GM18508 (cell line): Measurements from ENCODE around the gene LINC00305.

Source experiments
- ATAC-seq: cut with Tn5 transposase; IDR thresholded peaks from one replicate; pipeline ENCODE4 v1.9.1; 2021; ENCODE audit warnings: moderate number of reproducible peaks; ENCODE audit not compliant: insufficient read depth, unreplicated experiment

Gene LINC00305

GRCh38 chr18:64148988-64149387 is at the start of gene LINC00305:
LINC00305 (minus strand) TSS chr18:64149088.
- no peak for ATAC-seq

DNA sequence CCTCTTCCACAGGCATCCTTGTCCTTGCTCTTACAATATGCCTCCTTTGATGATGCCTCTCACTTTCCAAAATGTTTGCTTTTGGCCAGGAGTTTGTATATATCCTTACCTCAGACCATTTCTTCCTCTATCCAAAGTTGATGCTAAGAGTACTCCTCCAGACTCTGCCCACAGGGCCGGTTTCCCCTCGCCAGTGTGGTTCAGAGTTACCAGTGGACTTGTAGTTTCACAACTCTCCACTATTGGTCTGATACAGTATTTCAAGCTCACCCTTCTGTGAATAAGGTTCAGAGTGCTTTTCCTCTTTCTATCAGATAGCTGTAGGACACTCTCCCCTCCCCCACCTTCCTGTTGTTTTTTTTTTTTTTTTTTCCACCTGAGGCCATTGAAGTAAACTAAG is 42.2 kb upstream of the LINC00305 start:
- no peak for ATAC-seq

DNA sequence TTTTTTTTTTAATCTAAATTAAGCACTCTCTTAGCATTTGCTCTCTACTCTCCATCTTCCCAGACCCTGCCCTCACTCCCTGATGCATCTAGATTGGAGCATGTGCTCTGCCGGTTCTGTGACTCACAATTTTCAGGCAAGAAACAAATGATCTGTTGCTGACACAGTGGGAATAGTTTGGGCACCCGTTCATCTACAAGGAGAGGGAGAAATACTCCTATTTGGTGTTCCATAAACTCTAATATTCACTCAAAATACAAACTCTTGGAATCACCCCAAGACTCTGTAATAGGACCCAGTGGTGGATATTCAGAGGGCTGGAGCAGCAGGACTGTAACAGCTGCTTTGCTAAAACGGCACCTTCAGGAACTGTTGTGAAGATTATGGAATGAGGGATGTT is 37.1 kb upstream of the LINC00305 start:
- no peak for ATAC-seq

GRCh38 chr18:64183665-64184064 is 34.8 kb upstream of the LINC00305 start:
- ATAC-seq, result no peak

- ATAC-seq, result no peak
Measured at GRCh38 chr18:64180617-64181016, 31.7 kb upstream of the LINC00305 start.

GRCh38 chr18:64180171-64180570 is 31.3 kb upstream of the LINC00305 start:
- no peak for ATAC-seq

DNA sequence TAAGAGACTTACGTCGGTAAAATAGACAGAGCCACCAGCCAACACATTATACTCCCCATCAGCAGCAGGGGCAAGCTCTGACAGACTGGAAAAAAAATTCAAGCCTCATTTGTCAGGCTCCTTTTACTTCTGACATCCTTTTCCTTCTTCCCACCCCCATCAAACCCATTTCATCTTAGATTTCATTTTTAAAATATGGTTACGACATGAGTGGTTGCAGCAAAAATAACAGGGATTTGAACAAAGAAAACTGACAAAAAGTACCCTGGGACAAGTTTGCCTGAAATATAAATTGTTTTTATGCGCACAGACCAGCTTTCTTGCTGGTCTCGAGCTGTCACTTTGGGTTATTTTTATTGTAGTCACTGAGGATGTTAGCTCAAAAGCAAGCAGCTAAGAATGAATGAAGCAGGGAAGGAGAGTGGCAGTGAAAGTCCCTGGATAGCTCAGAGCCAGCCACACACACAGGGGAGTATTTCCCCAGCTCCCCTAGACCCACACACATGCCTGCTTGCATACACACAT is 30.7 kb upstream of the LINC00305 start:
- no peak for ATAC-seq

- no peak for ATAC-seq
Measured at GRCh38 chr18:64178860-64179259, 30.0 kb upstream of the LINC00305 start.

- no peak for ATAC-seq
Measured at GRCh38 chr18:64175432-64175831, 26.5 kb upstream of the LINC00305 start.

DNA sequence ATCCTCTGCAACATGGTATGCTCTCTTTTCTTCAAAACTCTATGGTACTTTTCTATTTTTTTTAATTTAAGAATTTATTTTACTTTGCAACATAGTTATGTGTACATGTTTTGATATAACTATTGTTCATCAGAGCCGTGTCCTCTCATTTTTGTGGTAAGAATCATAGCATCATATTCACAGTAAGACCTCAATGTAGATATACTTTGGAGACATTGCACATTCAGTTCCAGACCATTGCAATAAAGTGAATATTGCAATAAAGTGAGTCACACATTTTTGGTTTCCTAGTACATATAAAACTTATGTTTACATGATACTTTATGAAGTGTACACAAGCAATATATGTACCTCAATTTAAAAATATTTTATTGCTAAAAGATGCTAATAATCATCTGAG is 22.7 kb upstream of the LINC00305 start:
- ATAC-seq, result no peak

- ATAC-seq, result no peak
Measured at GRCh38 chr18:64167408-64167925, 18.6 kb upstream of the LINC00305 start.

GRCh38 chr18:64165906-64166305 is 17.0 kb upstream of the LINC00305 start:
- ATAC-seq, result no peak

DNA sequence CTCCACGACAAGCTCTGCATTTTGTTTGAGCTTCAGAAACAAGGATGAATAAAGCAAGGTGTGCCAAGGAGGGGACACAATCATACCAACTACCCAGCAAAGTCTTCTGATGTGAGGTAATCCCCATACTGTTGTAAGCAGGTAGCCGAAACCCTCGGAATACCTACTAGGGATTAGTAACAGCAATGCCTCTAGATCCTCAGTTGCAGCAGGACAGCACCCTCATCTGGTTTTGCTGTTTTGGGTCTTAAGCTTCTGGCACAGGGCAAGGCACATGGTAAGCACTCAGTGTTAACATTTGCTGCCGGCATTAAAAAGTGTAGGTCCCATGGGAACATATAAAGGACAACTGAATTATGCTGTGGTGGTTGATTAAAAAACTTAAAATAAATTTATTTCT is 16.0 kb upstream of the LINC00305 start:
- ATAC-seq, result no peak

DNA sequence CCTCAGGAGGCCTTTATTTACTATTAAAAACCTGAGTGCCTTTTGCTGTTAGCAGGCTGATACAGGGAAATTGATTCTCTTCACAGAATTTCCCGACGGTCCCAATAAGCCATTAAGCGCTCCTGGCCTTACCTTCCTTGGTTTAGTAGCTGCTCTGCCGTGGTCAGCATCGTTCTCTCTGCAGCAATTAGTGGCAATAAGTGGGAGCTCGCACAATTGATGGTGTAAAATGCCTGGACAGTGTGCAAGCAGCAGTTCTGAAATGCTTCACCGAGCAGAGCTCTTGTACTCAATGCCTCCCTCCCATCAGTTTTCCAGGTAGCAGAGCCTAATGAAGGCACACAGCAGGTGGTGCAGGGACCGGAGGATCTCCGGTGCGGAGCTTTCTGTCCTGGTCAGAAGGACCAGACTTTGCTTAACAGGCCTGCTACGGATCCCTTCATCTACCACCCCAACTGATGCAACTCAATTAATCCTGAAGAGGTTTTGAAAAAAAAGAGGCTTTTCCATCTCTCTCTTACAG is 1.1 kb upstream of the LINC00305 start:
- no peak for ATAC-seq

DNA sequence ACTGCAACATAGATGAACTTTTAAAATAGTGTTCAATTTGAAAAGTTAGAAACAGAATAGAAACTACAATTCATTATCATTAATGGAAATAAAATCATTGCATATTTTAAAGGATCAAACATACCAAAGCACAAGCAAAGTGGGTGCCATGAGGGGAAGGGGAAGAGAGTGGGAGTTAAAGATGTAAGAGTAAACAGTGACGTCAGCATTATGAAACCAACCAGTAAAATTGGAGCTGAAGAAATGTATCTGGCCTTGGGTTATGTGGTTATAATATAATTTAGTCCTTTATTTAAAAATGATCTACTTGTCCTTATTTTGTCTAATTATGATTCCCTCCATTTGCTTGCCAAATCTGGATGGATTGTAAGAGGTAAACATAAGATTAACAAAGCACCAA is 6.0 kb downstream of the LINC00305 start:
- ATAC-seq, result no peak

DNA sequence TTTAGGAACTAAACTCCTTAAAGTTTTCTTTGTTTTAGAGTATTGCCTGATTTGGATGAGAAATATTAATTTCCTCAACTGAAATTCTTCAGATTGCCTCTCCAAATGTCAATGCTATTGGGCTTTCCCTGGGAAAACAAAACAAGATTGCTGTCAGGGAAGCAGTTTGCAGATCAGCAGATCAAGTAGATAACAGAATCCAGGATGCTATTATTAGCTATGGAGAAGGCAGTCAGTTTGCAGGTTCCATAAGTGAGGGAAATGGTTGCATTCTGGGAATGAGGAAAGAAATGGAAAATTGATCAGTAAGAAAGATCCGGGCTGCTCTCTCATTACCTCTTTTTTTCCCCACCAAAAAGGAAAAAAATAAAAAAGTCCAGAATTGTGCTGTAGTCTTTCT is 11.0 kb downstream of the LINC00305 start:
- no peak for ATAC-seq

- no peak for ATAC-seq
Measured at GRCh38 chr18:64134044-64134747, 14.7 kb downstream of the LINC00305 start.

DNA sequence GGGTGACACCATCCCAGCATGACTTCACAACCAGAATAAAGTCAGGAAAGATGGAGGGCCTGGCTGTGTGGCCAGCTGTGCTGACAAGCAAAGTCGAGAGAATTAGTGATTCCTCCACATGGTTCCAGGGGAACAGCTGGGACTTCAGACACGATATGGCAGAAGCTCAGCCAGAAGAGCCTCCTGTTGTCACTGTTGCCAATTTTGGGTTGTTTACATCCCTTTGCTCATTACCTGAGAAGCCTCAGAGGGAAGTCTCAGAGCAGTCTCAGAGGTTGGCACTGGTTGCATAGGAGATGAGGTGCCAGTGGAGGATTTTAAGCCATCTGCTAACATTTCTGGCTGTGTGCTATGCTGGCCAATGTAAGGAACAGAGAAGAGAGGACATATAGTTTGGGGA is 16.0 kb downstream of the LINC00305 start:
- ATAC-seq, result no peak

- no peak for ATAC-seq
Measured at GRCh38 chr18:64131314-64131713, 17.6 kb downstream of the LINC00305 start.

GRCh38 chr18:64127172-64127571 is 21.7 kb downstream of the LINC00305 start:
- peak; percentile 96 for ATAC-seq

GRCh38 chr18:64119916-64120315 is 29.0 kb downstream of the LINC00305 start:
- ATAC-seq, result no peak

DNA sequence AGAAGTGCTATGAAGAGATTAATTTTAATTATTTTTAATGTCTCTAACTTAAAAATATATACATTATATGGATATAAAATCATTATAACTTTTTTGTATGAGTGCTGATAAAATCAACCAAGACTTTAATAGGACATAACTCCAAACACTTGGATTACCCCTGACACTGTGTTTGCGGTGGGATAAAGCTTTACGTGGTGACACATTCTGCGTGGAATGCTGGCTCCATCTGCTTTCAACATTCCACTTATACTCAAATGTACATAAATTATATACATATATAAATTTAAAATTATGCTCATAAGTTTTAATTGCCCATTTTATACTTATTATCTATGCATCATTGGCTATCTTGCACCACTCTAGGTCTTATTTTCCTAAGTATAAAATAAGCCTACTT is 30.5 kb downstream of the LINC00305 start:
- no peak for ATAC-seq
